ENCODE measurements around the gene TRIB2.

Gene TRIB2

DNA sequence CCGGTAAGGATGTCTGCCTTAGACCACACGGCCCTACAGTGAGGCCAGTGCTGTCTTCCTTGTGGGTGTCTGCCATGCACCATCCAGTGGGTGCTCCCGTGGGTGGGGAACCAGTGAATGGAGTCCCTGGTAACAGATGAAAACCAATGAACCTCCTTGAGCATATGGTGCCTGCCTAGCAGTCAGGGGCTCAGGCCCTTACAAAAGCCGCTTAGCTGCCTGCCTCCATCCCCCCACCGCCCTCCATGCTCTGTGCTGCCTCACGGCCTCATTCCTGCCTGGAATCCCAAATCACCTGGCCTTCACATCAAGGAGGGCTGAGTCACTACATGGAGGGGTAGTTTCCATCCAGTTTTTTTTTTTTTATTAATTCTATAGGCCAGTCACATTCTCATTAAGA is 30.8 kb upstream of the TRIB2 start:
- no peak for DNase-seq (ENCODE audit: low spot score)
- TF ChIP-seq CTCF (IDR thresholded peaks at IDR 0.05; ENCODE audit: extremely low read depth, missing control alignments) = no peak

- DNase-seq (ENCODE audit: low spot score) = no peak
- TF ChIP-seq CTCF (IDR thresholded peaks at IDR 0.05; ENCODE audit: extremely low read depth, missing control alignments) = no peak
Measured at GRCh38 chr2:12686708-12687283, 29.9 kb upstream of the TRIB2 start.

GRCh38 chr2:12688091-12688490 is 28.6 kb upstream of the TRIB2 start:
- TF ChIP-seq CTCF (IDR thresholded peaks at IDR 0.05; ENCODE audit: extremely low read depth, missing control alignments) = no peak
- no peak for DNase-seq (ENCODE audit: low spot score)

- no peak for DNase-seq (ENCODE audit: low spot score)
- no peak for TF ChIP-seq CTCF (IDR thresholded peaks at IDR 0.05; ENCODE audit: extremely low read depth, missing control alignments)
Measured at GRCh38 chr2:12688893-12689292, 27.8 kb upstream of the TRIB2 start.

DNA sequence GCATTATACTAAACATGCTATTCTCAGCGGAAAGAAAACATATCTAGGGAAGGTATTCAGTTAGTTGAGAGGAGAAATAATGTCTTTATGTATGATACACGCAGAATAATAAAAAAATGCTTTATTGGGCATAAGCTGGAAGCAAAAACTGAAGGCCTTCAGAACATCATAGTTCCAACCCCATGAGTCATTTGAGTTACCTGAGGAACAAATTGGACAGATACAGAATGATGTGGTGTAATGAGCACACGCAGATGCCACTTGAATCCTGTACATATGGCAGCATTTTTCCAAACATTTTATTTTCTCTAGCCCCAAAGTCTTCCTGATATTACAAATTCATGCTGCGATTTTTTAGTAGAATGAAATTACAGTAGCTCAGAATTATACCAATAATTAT is 23.2 kb upstream of the TRIB2 start:
- DNase-seq (ENCODE audit: low spot score) = no peak
- no peak for TF ChIP-seq CTCF (IDR thresholded peaks at IDR 0.05; ENCODE audit: extremely low read depth, missing control alignments)

- no peak for DNase-seq (ENCODE audit: low spot score)
- no peak for TF ChIP-seq CTCF (IDR thresholded peaks at IDR 0.05; ENCODE audit: extremely low read depth, missing control alignments)
Measured at GRCh38 chr2:12694990-12695774, 21.6 kb upstream of the TRIB2 start.

DNA sequence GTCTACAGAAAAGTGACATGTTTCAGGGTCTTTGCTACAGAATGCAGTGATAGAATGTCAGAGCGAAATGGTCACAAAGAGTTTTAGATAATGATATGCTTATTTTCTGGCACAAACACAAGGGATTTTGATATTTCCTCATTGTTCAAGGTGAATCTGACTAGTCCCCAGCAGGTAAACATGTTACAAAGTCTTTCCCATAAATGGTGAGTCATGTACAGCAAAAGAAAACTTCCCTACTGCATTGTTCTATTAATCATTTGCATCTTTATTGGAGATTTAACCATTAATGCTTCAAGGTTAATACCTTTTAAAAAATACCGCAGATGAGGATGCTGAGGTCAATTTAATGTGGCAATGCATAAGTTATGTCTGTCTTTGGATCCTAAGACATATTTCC is 19.1 kb upstream of the TRIB2 start:
- no peak for DNase-seq (ENCODE audit: low spot score)
- no peak for TF ChIP-seq CTCF (IDR thresholded peaks at IDR 0.05; ENCODE audit: extremely low read depth, missing control alignments)

Data from GM20000 (cell line).